SJSA1 (cell line): ENCODE measurements around the gene ACTC1. TPM values are rescaled to one million over a fixed set of nuclear protein-coding genes. Genes with fewer than 3 reads are reported as not detected.

ENCODE experiments used
- DNase-seq, 2 experiments: peaks; one replicate each; pipeline ENCODE4 v3.0.0-alpha.2; 2015 to 2020; ENCODE audit warnings: low spot score in 2 of 2, low read depth in 1 of 2
- H3K27ac ChIP-seq: fragments of 250-450 bp; sonication (Bioruptor Pico); 2 replicates; pipeline ENCODE4 v1.5.1; 2020; ENCODE audit warnings: mild to moderate bottlenecking, moderate library complexity
- H3K27me3 ChIP-seq: fragments of 250-450 bp; sonication (Bioruptor Pico); replicated peaks from 2 replicates; pipeline ENCODE4 v1.5.1; 2020; ENCODE audit warnings: mild to moderate bottlenecking, moderate library complexity
- H3K36me3 ChIP-seq: fragments of 250-450 bp; sonication (Bioruptor Pico); 2 replicates; pipeline ENCODE4 v1.5.1; 2020; ENCODE audit warnings: mild to moderate bottlenecking
- H3K4me1 ChIP-seq: fragments of 250-450 bp; sonication (Bioruptor Pico); replicated peaks from 2 replicates; pipeline ENCODE4 v1.6.1; 2021; ENCODE audit warnings: mild to moderate bottlenecking
- H3K4me3 ChIP-seq: fragments of 250-450 bp; sonication (Bioruptor Pico); 2 replicates; pipeline ENCODE4 v1.5.1; 2020; ENCODE audit warnings: mild to moderate bottlenecking
- H3K9me3 ChIP-seq: fragments of 250-450 bp; sonication (Bioruptor Pico); replicated peaks from 2 replicates; pipeline ENCODE4 v1.5.1; 2020; ENCODE audit warnings: mild to moderate bottlenecking
- total RNA-seq: library from RNA; depleted of rRNA; stranded (reverse); fragments of >200 nt; shearing (Covaris generic); gene quantifications from 2 replicates; pipeline ENCODE4 v1.2.3, GENCODE V29; 2014

The ACTC1 gene
- total RNA-seq, 1 experiment from 2014 or later, result 5.8 TPM

- H3K36me3 ChIP-seq, result no peaks in the 10 kb centered on the region
- H3K4me3 ChIP-seq, result no peak overlapping the region
- no peaks in the 10 kb centered on the region for H3K27me3 ChIP-seq
- H3K9me3 ChIP-seq, result no peaks in the 10 kb centered on the region
- no peak overlapping the region for H3K27ac ChIP-seq
- peaks cover 17% of the 10 kb centered on the region for H3K4me1 ChIP-seq
- DNase-seq, result no peak
These were observed 3.6 kb downstream of the ACTC1 start for GRCh38 chr15:34791701-34792100.

GRCh38 chr15:34790121-34790520, 5.2 kb downstream of the ACTC1 start:
- H3K27me3 ChIP-seq, result no peaks in the 10 kb centered on the region
- H3K27ac ChIP-seq, result no peak overlapping the region
- H3K36me3 ChIP-seq, result no peaks in the 10 kb centered on the region
- no peak overlapping the region for H3K4me3 ChIP-seq
- peaks cover 3% of the 10 kb centered on the region for H3K4me1 ChIP-seq
- H3K9me3 ChIP-seq, result no peaks in the 10 kb centered on the region
- DNase-seq, result no peak

GRCh38 chr15:34789326-34789725, 6.0 kb downstream of the ACTC1 start:
- H3K36me3 ChIP-seq, result no peaks in the 10 kb centered on the region
- no peaks in the 10 kb centered on the region for H3K9me3 ChIP-seq
- DNase-seq, result no peak
- H3K4me3 ChIP-seq, result no peak overlapping the region
- no peak overlapping the region for H3K27ac ChIP-seq
- no peaks in the 10 kb centered on the region for H3K27me3 ChIP-seq
- H3K4me1 ChIP-seq, result no peaks in the 10 kb centered on the region

- DNase-seq, result no peak
- H3K4me3 ChIP-seq, result no peak overlapping the region
- no peaks in the 10 kb centered on the region for H3K9me3 ChIP-seq
- no peaks in the 10 kb centered on the region for H3K36me3 ChIP-seq
- no peaks in the 10 kb centered on the region for H3K4me1 ChIP-seq
- H3K27ac ChIP-seq, result no peak overlapping the region
- H3K27me3 ChIP-seq, result no peaks in the 10 kb centered on the region
These were observed 9.1 kb downstream of the ACTC1 start for GRCh38 chr15:34786206-34786605.

- no peak for DNase-seq
- no peak overlapping the region for H3K4me3 ChIP-seq
- H3K27me3 ChIP-seq, result no peaks in the 10 kb centered on the region
- no peaks in the 10 kb centered on the region for H3K9me3 ChIP-seq
- no peak overlapping the region for H3K27ac ChIP-seq
- H3K4me1 ChIP-seq, result no peaks in the 10 kb centered on the region
- no peaks in the 10 kb centered on the region for H3K36me3 ChIP-seq
These were observed 11.4 kb downstream of the ACTC1 start for GRCh38 chr15:34783991-34784390.

- Histone ChIP-seq H3K27ac (no peak overlapping the region), H3K4me3 (no peak overlapping the region)
These were observed 11.9 kb downstream of the ACTC1 start for GRCh38 chr15:34783431-34783830.

GRCh38 chr15:34782901-34783300, 12.4 kb downstream of the ACTC1 start:
- Histone ChIP-seq H3K36me3 (no peaks in the 10 kb centered on the region), H3K27ac (no peak overlapping the region), H3K9me3 (no peaks in the 10 kb centered on the region), H3K27me3 (no peaks in the 10 kb centered on the region), H3K4me3 (no peak overlapping the region), H3K4me1 (no peaks in the 10 kb centered on the region)
- no peak for DNase-seq

More at GRCh38 chr15:34783431-34783830, 11.9 kb downstream of the ACTC1 start:
- H3K4me1 ChIP-seq, result no peaks in the 10 kb centered on the region
- no peak for DNase-seq
- no peaks in the 10 kb centered on the region for H3K27me3 ChIP-seq
- H3K9me3 ChIP-seq, result no peaks in the 10 kb centered on the region
- H3K36me3 ChIP-seq, result no peaks in the 10 kb centered on the region

GRCh38 chr15:34780725-34781124, 14.6 kb downstream of the ACTC1 start:
- Histone ChIP-seq H3K36me3 (no peaks in the 10 kb centered on the region), H3K9me3 (no peaks in the 10 kb centered on the region), H3K27me3 (no peaks in the 10 kb centered on the region), H3K4me3 (no peak overlapping the region), H3K27ac (no peak overlapping the region), H3K4me1 (no peaks in the 10 kb centered on the region)
- DNase-seq, result no peak

GRCh38 chr15:34776606-34777105, 18.7 kb downstream of the ACTC1 start:
- Histone ChIP-seq H3K27me3 (peaks cover 24% of the 10 kb centered on the region; the same call in 1 of the 2 replicates), H3K9me3 (no peaks in the 10 kb centered on the region), H3K4me1 (no peaks in the 10 kb centered on the region), H3K4me3 (no peak overlapping the region), H3K36me3 (no peaks in the 10 kb centered on the region), H3K27ac (no peak overlapping the region)
- DNase-seq, result no peak

GRCh38 chr15:34773917-34774316, 21.4 kb downstream of the ACTC1 start:
- no peak overlapping the region for H3K27ac ChIP-seq
- H3K4me1 ChIP-seq, result no peaks in the 10 kb centered on the region
- H3K27me3 ChIP-seq, result peaks cover 29% of the 10 kb centered on the region; the same call in 1 of the 2 replicates
- no peak overlapping the region for H3K4me3 ChIP-seq
- no peaks in the 10 kb centered on the region for H3K36me3 ChIP-seq
- no peak for DNase-seq
- H3K9me3 ChIP-seq, result no peaks in the 10 kb centered on the region

GRCh38 chr15:34773013-34773412, 22.3 kb downstream of the ACTC1 start:
- H3K9me3 ChIP-seq, result no peaks in the 10 kb centered on the region
- H3K4me3 ChIP-seq, result no peak overlapping the region
- peaks cover 29% of the 10 kb centered on the region; the same call in 1 of the 2 replicates for H3K27me3 ChIP-seq
- no peaks in the 10 kb centered on the region for H3K36me3 ChIP-seq
- no peak for DNase-seq
- no peaks in the 10 kb centered on the region for H3K4me1 ChIP-seq
- H3K27ac ChIP-seq, result no peak overlapping the region

GRCh38 chr15:34772312-34772711, 23.0 kb downstream of the ACTC1 start:
- Histone ChIP-seq H3K4me3 (no peak overlapping the region), H3K36me3 (no peaks in the 10 kb centered on the region), H3K27ac (no peak overlapping the region), H3K9me3 (no peaks in the 10 kb centered on the region), H3K27me3 (peaks cover 29% of the 10 kb centered on the region; the same call in 1 of the 2 replicates), H3K4me1 (no peaks in the 10 kb centered on the region)
- DNase-seq, result no peak

- H3K27me3 ChIP-seq, result peaks cover 29% of the 10 kb centered on the region; the same call in 1 of the 2 replicates
- H3K9me3 ChIP-seq, result no peaks in the 10 kb centered on the region
- H3K27ac ChIP-seq, result no peak overlapping the region
- no peak for DNase-seq
- H3K36me3 ChIP-seq, result no peaks in the 10 kb centered on the region
- no peaks in the 10 kb centered on the region for H3K4me1 ChIP-seq
- no peak overlapping the region for H3K4me3 ChIP-seq
These were observed 25.6 kb downstream of the ACTC1 start for GRCh38 chr15:34769711-34770110.

- DNase-seq, result no peak
- Histone ChIP-seq H3K4me1 (no peaks in the 10 kb centered on the region), H3K36me3 (no peaks in the 10 kb centered on the region), H3K27me3 (peaks cover 24% of the 10 kb centered on the region; the same call in 1 of the 2 replicates), H3K4me3 (no peak overlapping the region), H3K27ac (no peak overlapping the region), H3K9me3 (no peaks in the 10 kb centered on the region)
These were observed 26.8 kb downstream of the ACTC1 start for GRCh38 chr15:34768530-34768929.

GRCh38 chr15:34765741-34766140, 29.6 kb downstream of the ACTC1 start:
- no peaks in the 10 kb centered on the region for H3K4me1 ChIP-seq
- H3K36me3 ChIP-seq, result no peaks in the 10 kb centered on the region
- H3K27ac ChIP-seq, result no peak overlapping the region
- no peak for DNase-seq
- no peaks in the 10 kb centered on the region for H3K9me3 ChIP-seq
- peaks cover 8% of the 10 kb centered on the region; the same call in 1 of the 2 replicates for H3K27me3 ChIP-seq
- H3K4me3 ChIP-seq, result no peak overlapping the region
